Measurements from ENCODE around the gene NRM. TPM values are rescaled to one million over a fixed set of nuclear protein-coding genes. Genes with fewer than 3 reads are reported as not detected.

The NRM gene
- total and polyA plus RNA-seq, 12 donors, result 1.6 to 11.6 (median 3.8) TPM

GRCh38 chr6:30679765-30680535 is 10.8 kb downstream of the NRM start:
- Histone ChIP-seq H3K27me3 (no peaks in the 10 kb centered on the region), H3K36me3 (peaks cover 0 to 69% (median 35%) of the 10 kb centered on the region in 9 donors), H3K27ac (peak overlapping the region in 7 of 10 donors; percentile 8 to 100 (median 51)), H3K4me3 (peak overlapping the region in 5 of 10 donors; percentile 20 to 75 (median 28)), H3K9me3 (no peaks in the 10 kb centered on the region), H3K4me1 (peaks cover 16 to 65% (median 54%) of the 10 kb centered on the region in 9 donors)
- no peak for TF ChIP-seq CTCF (IDR thresholded peaks at IDR 0.05)
- ATAC-seq (no peak), DNase-seq (no peak)
- WGBS, 2 donors, result 68 to 80% methylated on average over 7 of the region's 7 CpGs
- intact Hi-C loops (cut with DNase I), result loop anchor here (1.0 to 10.0 kb wide), 6 partner anchors 42 to 205 kb away; partner anchors contain the start of genes HLA-E (in 4 of the 10) and DDR1 (in 1 of the 10)

- ATAC-seq, result peak; percentile 71 to 84 (median 74)
- no peaks in the 10 kb centered on the region for H3K9me3 ChIP-seq
- DNase-seq, result peak; percentile 87 to 92
- peak overlapping the region in 8 of 10 donors; percentile 8 to 100 (median 34) for H3K27ac ChIP-seq
- TF ChIP-seq CTCF (IDR thresholded peaks at IDR 0.05), result peak in 8 of 9 donors; percentile 93 to 97 (median 96)
- H3K36me3 ChIP-seq, result peaks cover 0 to 69% (median 35%) of the 10 kb centered on the region in 9 donors
- intact Hi-C loops (cut with DNase I), result loop anchor here in 9 of 10 donors (1.0 to 10.0 kb wide), 4 partner anchors 43 to 198 kb away; partner anchors contain the start of gene HLA-E (in 4 of the 9)
- WGBS, 2 donors, result 17 to 21% methylated on average over 26 to 31 of the region's 31 CpGs
- peak overlapping the region in 7 of 10 donors; percentile 3 to 75 (median 22) for H3K4me3 ChIP-seq
- H3K4me1 ChIP-seq, result peaks cover 14 to 57% (median 52%) of the 10 kb centered on the region in 9 donors
- H3K27me3 ChIP-seq, result no peaks in the 10 kb centered on the region
These were observed 11.6 kb downstream of the NRM start for GRCh38 chr6:30678964-30679726.

GRCh38 chr6:30676660-30677285 is 14.0 kb downstream of the NRM start:
- intact Hi-C loops (cut with DNase I), result loop anchor here in 8 of 10 donors (5.0 to 10.0 kb wide), 2 partner anchors 192 to 201 kb away; partner anchors contain the start of gene HLA-E (in 4 of the 8)
- TF ChIP-seq CTCF (IDR thresholded peaks at IDR 0.05), result no peak
- 81 to 86% methylated on average over 10 of the region's 10 CpGs for WGBS, 2 donors
- no peak overlapping the region for H3K27ac ChIP-seq
- no peak for DNase-seq
- H3K4me1 ChIP-seq, result peaks cover 11 to 54% (median 42%) of the 10 kb centered on the region in 9 donors
- no peak for ATAC-seq
- peaks cover 0 to 62% (median 35%) of the 10 kb centered on the region in 9 donors for H3K36me3 ChIP-seq
- no peak overlapping the region for H3K4me3 ChIP-seq
- H3K9me3 ChIP-seq, result no peaks in the 10 kb centered on the region
- H3K27me3 ChIP-seq, result no peaks in the 10 kb centered on the region
